Mucosa of descending colon (tissue), 3 donors: Measurements from ENCODE around the gene MNT. TPM values are rescaled to one million over a fixed set of nuclear protein-coding genes. Genes with fewer than 3 reads are reported as not detected.

Experiments
- ATAC-seq: fragments of 200-7000 bp; cut with Tn5 transposase; one replicate; pipeline ENCODE4 v1.9.1; 2020; ENCODE audit warnings: mild to moderate bottlenecking, moderate library complexity
- DNase-seq, 3 donors: peaks; one replicate each; pipeline ENCODE4 v3.0.0-alpha.2; 2020
- H3K36me3 ChIP-seq: fragments of 200-600 bp; one replicate; pipeline ENCODE4 v1.8.0; 2021; ENCODE audit warnings: low read depth, mild to moderate bottlenecking
- H3K4me1 ChIP-seq: fragments of 200-600 bp; one replicate; pipeline ENCODE4 v1.8.0; 2021; ENCODE audit warnings: low read depth, mild to moderate bottlenecking
- H3K4me3 ChIP-seq: fragments of 200-600 bp; one replicate; pipeline ENCODE4 v1.8.0; 2021; ENCODE audit warnings: mild to moderate bottlenecking
- H3K9me3 ChIP-seq: fragments of 200-600 bp; one replicate; pipeline ENCODE4 v1.8.0; 2021; ENCODE audit warnings: mild to moderate bottlenecking
- intact Hi-C, 2 donors: fragments of 100-400 bp; cut with DNase I in 1 of 2; cut with micrococcal nuclease in 1 of 2; formaldehyde crosslinking; loops; one replicate each; pipeline versions ENCODE4 v1.11.0 to v1.11.1; 2022; cut with DNase I, micrococcal nuclease
- total RNA-seq, 3 donors: library from RNA; stranded (reverse); fragmentation: NEBNext Ultra II Directional in 2 of 3; extraction: Animal tissue kit (Norgen Biotek cat#: 25700) in 2 of 3; gene quantifications; one replicate each; pipeline versions ENCODE4 v1.2.1 to v1.2.4, GENCODE V29; 2021 to 2023
- TF ChIP-seq, protein P1 (sequence below): fragments of 200-600 bp; IDR thresholded peaks from one replicate; pipeline ENCODE4 v1.8.0; 2022; ENCODE audit warnings: antibody characterized with exemption, mild to moderate bottlenecking
- donor health status: DM: no; HTN: no; CAD: no; lungs with moderate emphysema.
- donor health status: DM: no; HTN: no; CAD: no.
- donor health status: DM: no; HTN: yes; CAD: no.

Gene MNT
- total RNA-seq, 3 donors from 2014 or later = 22.8 to 39.1 (median 25.2) TPM

- intact Hi-C loops = no loop called here
- TF ChIP-seq, protein P1, sequence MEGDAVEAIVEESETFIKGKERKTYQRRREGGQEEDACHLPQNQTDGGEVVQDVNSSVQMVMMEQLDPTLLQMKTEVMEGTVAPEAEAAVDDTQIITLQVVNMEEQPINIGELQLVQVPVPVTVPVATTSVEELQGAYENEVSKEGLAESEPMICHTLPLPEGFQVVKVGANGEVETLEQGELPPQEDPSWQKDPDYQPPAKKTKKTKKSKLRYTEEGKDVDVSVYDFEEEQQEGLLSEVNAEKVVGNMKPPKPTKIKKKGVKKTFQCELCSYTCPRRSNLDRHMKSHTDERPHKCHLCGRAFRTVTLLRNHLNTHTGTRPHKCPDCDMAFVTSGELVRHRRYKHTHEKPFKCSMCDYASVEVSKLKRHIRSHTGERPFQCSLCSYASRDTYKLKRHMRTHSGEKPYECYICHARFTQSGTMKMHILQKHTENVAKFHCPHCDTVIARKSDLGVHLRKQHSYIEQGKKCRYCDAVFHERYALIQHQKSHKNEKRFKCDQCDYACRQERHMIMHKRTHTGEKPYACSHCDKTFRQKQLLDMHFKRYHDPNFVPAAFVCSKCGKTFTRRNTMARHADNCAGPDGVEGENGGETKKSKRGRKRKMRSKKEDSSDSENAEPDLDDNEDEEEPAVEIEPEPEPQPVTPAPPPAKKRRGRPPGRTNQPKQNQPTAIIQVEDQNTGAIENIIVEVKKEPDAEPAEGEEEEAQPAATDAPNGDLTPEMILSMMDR = no peak
- ATAC-seq (peak; percentile 69), DNase-seq (peak; percentile 91 to 95 (median 94))
- Histone ChIP-seq H3K4me1 (peaks cover 49% of the 10 kb centered on the region), H3K36me3 (no peaks in the 10 kb centered on the region), H3K4me3 (peak overlapping the region; percentile 35), H3K9me3 (no peaks in the 10 kb centered on the region)
Measured at GRCh38 chr17:2393174-2393953, 7.5 kb downstream of the MNT start.

DNA sequence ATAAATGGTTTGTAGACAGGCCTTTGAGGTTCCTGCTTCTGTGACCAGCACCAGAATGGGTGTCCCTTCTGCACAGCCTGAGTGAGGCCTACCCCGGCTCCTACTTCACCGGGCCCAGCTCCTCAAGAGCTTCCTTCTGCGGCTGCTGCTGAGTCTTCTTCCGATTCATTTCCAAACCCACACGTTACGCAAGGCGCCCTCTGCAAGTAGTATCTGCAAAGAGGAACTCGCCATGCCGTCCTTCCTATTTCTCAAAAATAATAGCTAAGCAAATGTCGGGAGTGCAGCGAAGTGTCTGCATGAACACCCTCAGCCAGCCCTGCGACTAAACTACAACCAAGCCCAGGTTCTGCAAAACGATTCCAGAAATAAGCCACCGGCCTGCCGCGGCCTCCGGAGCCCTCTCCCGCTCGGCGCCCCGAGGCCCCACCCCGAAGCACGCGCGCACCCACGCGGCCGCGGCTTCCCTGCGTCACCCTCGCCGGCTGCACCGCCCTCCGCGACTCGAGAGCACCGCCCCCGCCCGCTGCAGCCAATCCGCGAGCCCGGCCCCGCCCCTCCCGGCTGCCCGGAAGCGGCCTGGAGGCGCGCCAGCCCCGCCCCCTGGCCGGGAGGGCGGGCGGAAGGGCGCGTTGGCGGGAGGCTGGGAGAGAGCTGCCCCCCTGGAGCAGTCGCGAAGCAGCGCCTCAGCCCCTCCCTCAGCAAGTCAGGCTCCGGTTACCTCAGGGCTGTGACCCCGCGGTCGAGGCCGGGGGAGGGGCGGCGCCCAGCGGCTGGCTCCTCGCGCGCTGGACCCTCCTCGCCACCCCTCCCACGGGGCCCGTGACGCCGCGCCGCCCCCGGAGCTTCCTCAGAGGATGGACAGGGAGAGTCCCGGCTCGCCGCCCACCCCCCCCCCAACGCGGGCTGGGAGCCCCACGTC lies 8.3 kb downstream of the MNT start:
- peak overlapping the region; percentile 35 for H3K4me3 ChIP-seq
- ATAC-seq (peak; percentile 76), DNase-seq (peak; percentile 96 to 97 (median 97))
- no peaks in the 10 kb centered on the region for H3K36me3 ChIP-seq
- TF ChIP-seq, protein P1 = no peak
- no peaks in the 10 kb centered on the region for H3K9me3 ChIP-seq
- intact Hi-C loops = no loop called here
- peaks cover 41% of the 10 kb centered on the region for H3K4me1 ChIP-seq

- TF ChIP-seq, protein P1 = no peak
- DNase-seq (peak in 1 of 3 donors; percentile 52), ATAC-seq (no peak)
- peaks cover 34% of the 10 kb centered on the region for H3K4me1 ChIP-seq
- H3K9me3 ChIP-seq = no peaks in the 10 kb centered on the region
- no peak overlapping the region for H3K4me3 ChIP-seq
- intact Hi-C loops = no loop called here
- no peaks in the 10 kb centered on the region for H3K36me3 ChIP-seq
Measured at GRCh38 chr17:2391597-2392251, 9.1 kb downstream of the MNT start.

DNA sequence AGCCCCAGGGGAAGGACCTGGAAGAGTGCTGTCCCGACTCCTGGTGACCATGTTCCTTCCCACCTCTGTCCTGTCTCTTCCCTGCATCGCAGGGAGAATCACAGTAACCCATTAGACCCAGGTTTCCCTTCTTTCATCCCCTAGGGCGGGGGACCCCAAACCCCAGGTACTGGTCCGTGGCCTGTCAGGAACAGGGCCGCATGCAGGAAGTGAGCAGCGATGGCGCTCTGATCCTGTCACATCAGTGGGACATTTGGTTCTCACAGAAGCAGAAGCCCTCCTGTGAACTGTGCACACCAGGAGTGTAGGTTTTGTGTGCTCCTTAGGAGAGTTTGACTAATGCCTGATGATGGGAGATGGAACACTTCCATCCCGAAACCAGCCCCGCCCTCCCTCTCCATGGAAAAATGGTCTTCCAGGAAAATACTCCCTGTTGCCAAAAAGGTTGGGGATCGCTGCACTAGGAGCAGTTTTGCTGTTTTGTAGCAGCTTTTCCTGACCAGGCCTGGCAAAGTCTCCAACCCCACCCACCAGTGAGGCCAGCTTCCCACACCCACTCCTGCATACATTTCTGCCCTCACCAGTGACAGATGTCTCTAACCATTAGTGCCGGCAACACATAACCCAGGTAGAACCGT lies 10.5 kb downstream of the MNT start:
- H3K36me3 ChIP-seq = no peaks in the 10 kb centered on the region
- ATAC-seq = no peak

More for the DNA sequence above, 10.5 kb downstream of the MNT start:
- TF ChIP-seq, protein P1 = no peak
- Histone ChIP-seq H3K9me3 (no peaks in the 10 kb centered on the region), H3K4me1 (peaks cover 22% of the 10 kb centered on the region), H3K4me3 (no peak overlapping the region)
- DNase-seq = no peak
- intact Hi-C loops = no loop called here
